ENCODE data around the gene AFF3.

DNA sequence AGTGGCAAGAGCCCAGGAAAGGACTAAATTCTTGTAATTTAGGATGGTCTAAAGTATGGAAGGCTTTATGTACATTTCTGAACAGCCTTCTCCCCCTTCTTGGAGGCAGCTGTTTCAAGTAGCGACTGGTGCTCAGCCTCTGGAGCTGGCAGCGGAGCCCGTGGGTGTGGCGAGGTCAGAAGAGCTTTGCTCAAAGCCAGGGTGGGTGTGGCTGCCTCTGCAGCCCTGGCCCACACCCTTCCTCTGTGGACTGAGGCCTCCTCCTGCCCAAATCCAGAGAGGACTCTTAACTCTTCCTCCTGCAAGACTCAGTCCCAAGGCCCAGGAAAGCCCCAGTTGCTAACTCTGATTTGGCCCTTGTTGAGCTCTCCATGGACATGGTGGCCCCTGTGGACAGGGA is 450.5 kb downstream of the AFF3 start:
- TF ChIP-seq, protein P1, sequence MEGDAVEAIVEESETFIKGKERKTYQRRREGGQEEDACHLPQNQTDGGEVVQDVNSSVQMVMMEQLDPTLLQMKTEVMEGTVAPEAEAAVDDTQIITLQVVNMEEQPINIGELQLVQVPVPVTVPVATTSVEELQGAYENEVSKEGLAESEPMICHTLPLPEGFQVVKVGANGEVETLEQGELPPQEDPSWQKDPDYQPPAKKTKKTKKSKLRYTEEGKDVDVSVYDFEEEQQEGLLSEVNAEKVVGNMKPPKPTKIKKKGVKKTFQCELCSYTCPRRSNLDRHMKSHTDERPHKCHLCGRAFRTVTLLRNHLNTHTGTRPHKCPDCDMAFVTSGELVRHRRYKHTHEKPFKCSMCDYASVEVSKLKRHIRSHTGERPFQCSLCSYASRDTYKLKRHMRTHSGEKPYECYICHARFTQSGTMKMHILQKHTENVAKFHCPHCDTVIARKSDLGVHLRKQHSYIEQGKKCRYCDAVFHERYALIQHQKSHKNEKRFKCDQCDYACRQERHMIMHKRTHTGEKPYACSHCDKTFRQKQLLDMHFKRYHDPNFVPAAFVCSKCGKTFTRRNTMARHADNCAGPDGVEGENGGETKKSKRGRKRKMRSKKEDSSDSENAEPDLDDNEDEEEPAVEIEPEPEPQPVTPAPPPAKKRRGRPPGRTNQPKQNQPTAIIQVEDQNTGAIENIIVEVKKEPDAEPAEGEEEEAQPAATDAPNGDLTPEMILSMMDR (IDR thresholded peaks at IDR 0.05), result no peak
- TF ChIP-seq POLR2A (IDR thresholded peaks at IDR 0.05), result no peak
